GM19025 (cell line): ENCODE measurements around the gene XPR1.

ENCODE experiments used
- ATAC-seq: cut with Tn5 transposase; IDR thresholded peaks from one replicate; pipeline ENCODE4 v1.9.1; 2021; ENCODE audit warnings: mild to moderate bottlenecking, low read depth, moderate library complexity; ENCODE audit not compliant: unreplicated experiment

XPR1 gene

DNA sequence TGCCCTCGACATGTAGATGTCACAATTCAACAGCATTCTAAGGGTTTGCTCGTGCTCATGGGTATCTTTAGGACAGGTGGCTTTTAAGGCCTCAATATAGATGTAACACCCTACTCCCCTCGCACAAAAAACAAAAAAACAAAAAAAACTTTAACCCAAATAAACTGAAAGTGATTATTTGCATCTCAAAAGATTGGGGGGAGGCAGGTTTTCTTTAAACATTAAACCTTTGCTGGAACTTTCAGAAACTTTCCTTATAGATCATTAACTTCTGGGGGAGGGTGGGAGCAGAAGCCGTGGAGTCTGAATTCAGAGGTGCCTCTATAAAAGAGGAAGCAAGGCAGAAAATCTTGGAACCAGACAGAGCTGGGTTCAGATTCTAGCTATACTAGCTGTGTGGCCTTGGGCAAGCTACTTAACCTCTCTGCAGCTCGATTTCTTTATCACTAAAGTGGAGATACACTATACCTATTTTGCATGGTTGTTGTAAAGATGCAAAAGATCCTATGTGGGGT, 277.7 kb downstream of the XPR1 start:
- ATAC-seq: peak; percentile 33

DNA sequence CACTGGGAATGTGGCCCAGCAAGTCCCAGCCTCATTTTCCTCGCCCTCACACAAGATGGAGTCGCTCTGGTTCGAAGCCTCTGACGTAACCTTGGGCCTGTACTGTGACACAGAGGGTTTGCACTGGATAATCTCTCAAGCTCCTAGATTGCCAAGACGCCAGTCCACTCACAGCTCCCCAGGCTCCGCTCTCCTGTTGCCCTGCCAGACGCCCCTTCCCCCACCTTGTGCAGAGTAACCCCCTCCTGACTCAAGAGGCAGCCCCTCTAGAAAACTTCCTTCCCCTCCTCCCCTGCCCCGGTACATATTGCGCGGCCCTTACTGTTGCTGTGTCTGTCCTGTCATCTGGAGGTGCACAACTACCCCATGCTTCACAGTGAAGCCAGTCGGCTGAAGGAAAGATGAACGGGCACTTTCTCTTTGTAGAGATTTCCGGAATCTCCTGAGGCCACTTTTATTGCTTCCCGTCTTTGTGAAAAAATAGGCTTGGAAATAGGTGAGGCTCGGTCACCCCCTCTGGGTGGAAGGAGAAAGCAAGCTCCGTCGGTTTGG, 279.9 kb downstream of the XPR1 start:
- no peak for ATAC-seq

DNA sequence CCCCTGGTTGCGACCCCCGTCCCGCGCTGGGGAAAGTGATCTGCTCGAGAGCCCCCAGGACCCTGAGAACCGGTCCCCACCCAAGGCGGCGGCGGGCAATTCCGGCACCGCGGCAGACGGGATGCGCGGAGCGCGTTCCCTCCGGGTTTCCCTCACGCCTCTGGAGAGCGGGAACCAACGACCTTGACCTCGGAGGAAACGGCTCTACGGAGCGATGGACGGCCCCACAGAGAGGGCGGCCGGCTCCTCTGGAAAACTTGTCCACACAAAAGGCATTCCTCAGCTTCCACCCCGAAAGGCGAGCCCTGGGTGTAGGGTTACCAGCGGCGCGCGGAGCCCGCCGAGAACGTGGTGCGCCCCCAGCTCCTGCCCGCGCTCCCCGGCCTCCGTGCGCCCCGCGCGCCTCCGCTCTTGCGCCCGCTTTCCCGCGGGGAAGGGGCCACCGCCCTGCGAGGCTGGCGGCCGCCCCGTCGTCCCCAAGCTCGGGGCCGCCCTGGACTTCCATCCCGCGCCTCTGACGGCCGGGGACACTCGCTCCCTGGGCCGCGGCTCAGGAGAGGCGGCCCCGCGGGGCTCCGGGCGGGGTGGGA, 280.5 kb downstream of the XPR1 start:
- peak; percentile 8 for ATAC-seq

DNA sequence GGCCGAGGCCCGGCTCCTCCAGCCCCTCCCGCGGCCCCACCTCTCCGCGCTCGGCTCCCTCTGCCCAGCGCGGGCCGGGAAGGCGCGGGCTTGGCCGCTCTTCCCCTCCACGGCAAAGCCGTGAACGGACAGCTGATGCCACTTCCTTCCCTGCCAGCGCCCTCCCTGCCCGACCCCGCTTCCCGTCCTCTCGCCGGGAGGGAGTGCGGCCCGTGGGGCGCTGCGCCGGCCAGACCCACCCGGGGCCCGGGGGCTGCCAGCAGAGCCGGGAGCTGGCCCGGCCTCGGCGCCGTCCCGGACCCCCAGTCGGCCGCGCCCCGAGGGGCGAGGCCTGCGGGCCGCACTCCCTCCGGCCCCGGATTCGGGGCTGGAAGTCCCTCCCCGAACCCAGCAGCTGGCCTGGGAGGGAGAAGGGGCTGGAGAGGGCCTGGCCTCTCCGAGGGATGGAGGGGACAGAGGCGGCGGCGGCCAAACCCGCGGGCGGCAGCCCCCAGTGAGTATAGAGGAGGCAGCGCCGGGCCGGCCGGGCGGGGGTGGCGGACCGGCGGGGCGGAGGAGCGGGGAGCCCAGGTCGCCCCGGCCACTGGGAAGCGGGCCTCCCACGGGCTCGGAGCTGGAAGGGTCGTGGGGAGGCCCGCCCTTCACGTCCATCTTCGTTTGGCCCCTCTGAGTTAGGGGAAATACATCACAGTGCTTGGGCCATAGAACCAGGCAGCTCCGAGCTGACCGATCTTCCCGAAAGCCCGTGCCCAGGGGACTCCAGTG, 281.2 kb downstream of the XPR1 start, which contains the start of gene KIAA1614:
KIAA1614 (plus strand) TSS at position 97 of the 765 bp plus-strand sequence; CDS start at position 444, 347 bp downstream.
- ATAC-seq: peak; percentile 27

DNA sequence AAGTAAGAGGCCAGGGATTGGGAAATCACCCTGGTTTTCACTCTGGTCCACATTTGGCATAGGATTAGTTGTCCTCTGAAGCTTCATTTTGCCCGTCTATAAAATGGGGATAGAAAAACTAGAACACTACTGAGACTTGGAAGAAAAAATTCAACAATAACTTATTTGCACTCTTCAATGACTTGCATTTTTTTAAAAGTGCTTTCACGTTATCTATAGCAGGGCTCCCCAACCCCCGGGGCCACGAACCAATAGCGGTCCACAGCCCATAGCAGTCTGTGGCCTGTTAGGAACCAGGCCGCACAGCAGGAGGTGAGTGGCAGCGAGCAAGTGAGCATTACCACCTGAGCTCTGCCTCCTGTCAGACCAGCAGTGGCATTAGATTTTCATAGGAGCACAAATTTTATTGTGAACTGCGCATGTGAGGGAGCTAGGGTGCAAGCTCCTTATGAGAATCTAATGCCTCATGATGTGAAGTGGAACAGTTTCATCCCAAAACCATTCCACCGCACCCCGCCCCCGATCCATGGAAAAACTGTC, 283.7 kb downstream of the XPR1 start:
- no peak for ATAC-seq

- ATAC-seq: no peak
These were observed 284.4 kb downstream of the XPR1 start for GRCh38 chr1:180916012-180916770.

- ATAC-seq: no peak
These were observed 284.9 kb downstream of the XPR1 start for GRCh38 chr1:180916771-180917170.

DNA sequence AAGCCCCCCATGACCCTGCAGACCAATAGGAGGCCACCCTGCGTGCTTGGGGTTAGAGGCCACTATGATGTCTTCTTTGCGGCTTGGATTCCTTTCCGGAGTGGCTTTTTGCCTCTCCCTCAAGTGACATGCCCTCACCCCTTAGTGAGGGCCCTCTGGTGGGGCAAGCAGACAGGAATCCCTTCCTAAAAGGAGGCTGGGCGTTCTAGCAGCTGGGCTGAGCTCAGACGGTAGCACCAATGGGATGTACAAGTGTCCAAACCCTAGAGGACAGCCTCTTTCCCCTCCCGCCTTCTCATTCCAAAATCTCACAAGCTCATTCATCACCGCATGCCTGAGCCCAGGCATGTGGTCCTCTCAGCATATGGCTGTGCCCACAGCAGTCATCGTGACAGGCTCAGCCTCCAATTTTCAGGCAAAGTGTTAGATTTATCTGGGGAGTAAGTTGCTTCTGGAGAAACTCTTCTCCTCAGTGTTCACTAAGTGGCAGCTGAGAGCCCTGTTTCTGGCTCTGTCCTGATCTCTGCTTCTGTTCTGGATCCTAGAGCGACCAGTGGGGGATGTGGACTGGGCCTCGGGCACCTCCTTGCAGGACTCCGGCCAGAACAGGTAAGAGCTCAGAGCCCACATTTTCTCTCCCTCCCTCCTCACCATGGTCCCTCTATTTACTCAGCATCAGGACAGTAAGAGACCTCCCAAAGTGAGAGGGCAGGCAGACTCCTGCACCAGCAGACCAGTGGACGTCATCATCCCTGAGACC, 285.7 kb downstream of the XPR1 start:
- no peak for ATAC-seq

- ATAC-seq: peak; percentile 32
These were observed 286.7 kb downstream of the XPR1 start for GRCh38 chr1:180918519-180918918.

- ATAC-seq: no peak
These were observed 287.4 kb downstream of the XPR1 start for GRCh38 chr1:180919183-180919700.

GRCh38 chr1:180920193-180920592, 288.4 kb downstream of the XPR1 start:
- no peak for ATAC-seq

- ATAC-seq: no peak
These were observed 288.9 kb downstream of the XPR1 start for GRCh38 chr1:180920702-180921101.

DNA sequence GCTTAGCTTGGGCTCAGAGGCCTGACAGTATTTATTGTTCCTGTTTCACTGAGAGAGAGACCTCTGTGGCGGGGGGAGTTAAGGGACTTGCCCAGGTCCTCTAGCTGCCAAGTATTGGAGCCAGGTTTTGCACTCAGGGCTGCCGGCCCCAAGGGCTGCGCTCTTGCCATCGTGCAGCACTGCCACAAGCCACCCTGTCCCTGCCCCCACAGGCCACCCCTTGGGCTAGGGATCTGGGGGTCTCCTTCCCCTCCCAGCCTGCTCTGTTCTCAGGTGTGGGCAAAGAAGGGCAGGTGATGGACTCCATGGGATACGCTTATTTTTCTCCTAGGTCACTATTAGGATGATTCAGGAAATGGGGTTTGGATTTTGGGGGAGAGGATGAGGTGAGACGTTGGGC, 289.6 kb downstream of the XPR1 start:
- no peak for ATAC-seq

- ATAC-seq: no peak
These were observed 290.2 kb downstream of the XPR1 start for GRCh38 chr1:180921891-180922630.

DNA sequence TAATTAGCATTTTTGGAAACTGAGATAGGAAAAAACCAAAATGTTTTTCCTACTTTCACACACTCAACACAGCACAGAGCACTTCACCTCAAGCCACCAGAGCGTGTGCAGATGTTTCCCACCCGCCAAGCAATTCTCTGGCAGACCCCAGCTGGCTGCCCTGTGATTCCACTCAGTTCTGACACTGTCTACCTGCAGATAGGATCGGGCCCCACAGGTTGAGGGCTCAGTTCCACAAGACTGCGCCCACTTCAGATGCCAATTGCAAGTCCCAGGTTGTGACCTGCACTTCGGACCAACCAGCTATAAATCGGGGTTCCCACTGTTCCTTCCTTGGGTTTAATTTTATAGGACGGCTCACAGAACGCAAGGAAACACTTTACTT, 290.8 kb downstream of the XPR1 start:
- ATAC-seq: no peak

- ATAC-seq: no peak
These were observed 291.4 kb downstream of the XPR1 start for GRCh38 chr1:180923021-180923841.

DNA sequence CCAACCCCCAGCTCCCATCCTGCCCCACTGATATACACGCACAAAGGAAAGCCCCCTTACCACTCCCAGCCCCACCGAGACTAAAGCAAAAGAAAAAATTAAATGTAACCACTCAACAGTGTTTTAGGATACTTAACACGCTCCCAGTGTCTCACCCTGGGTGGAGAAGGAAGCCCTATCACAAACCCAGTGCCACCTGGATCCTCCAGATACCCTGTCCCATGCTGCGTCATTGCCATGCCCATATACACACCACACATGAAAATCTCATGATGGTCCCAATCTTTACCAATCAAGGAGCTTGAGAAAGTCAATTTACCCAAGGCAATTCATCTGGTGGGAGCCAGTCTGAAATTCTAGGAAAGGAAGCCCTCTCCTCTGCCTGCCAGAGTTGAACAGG, 292.1 kb downstream of the XPR1 start:
- no peak for ATAC-seq

- ATAC-seq: no peak
These were observed 293.1 kb downstream of the XPR1 start for GRCh38 chr1:180924939-180925338.
